GM23338 (cell line): ENCODE results near the gene BNIP1. TPM values are rescaled to one million over a fixed set of nuclear protein-coding genes. Genes with fewer than 3 reads are reported as not detected.

Experiments
- ATAC-seq: fragments of 200-7000 bp; cut with Tn5 transposase; 3 replicates; pipeline ENCODE4 v1.9.1; 2020
- DNase-seq: peaks from one replicate; pipeline ENCODE4 v3.0.0-alpha.2; 2015; ENCODE audit warnings: low spot score
- H2AFZ ChIP-seq: fragments of 200-600 bp; sonication (generic); 2 replicates; pipeline ENCODE4 v1.8.0; 2016; ENCODE audit warnings: antibody characterized with exemption, mild to moderate bottlenecking, moderate library complexity
- H3F3A ChIP-seq: fragments of 200-600 bp; sonication (generic); replicated peaks from 2 replicates; pipeline ENCODE4 v1.8.0; 2017; ENCODE audit warnings: antibody characterized with exemption, mixed run types, low read depth
- H3K27ac ChIP-seq: fragments of 200-600 bp; sonication (generic); 2 replicates; pipeline ENCODE4 v1.6.1; 2016; ENCODE audit warnings: low read depth
- H3K27me3 ChIP-seq: fragments of 200-600 bp; sonication (generic); 2 replicates; pipeline ENCODE4 v1.8.0; 2016; ENCODE audit warnings: mild to moderate bottlenecking, mixed run types, moderate library complexity; ENCODE audit not compliant: insufficient read depth
- H3K36me3 ChIP-seq: fragments of 200-600 bp; sonication (generic); 2 replicates; pipeline ENCODE4 v1.8.0; 2016; ENCODE audit warnings: mild to moderate bottlenecking; ENCODE audit not compliant: insufficient read depth
- H3K4me1 ChIP-seq: fragments of 200-600 bp; sonication (generic); 2 replicates; pipeline ENCODE4 v1.8.0; 2016; ENCODE audit warnings: mild to moderate bottlenecking, moderate library complexity; ENCODE audit not compliant: insufficient read depth
- H3K4me2 ChIP-seq: fragments of 200-600 bp; sonication (generic); 2 replicates; pipeline ENCODE4 v1.7.1; 2017; ENCODE audit warnings: mixed run types
- H3K4me3 ChIP-seq: fragments of 200-600 bp; sonication (generic); 2 replicates; pipeline ENCODE4 v1.6.1; 2016; ENCODE audit warnings: mixed run types
- H3K79me2 ChIP-seq: fragments of 200-600 bp; sonication (generic); replicated peaks from 2 replicates; pipeline ENCODE4 v1.8.0; 2017; ENCODE audit warnings: mild to moderate bottlenecking; ENCODE audit not compliant: insufficient read depth
- H3K9me2 ChIP-seq: fragments of 200-600 bp; sonication (generic); 2 replicates; pipeline ENCODE4 v1.8.0; 2017; ENCODE audit not compliant: insufficient read depth
- H4K20me1 ChIP-seq: fragments of 200-600 bp; sonication (generic); replicated peaks from 2 replicates; pipeline ENCODE4 v1.8.0; 2017; ENCODE audit warnings: mild to moderate bottlenecking; ENCODE audit not compliant: insufficient read depth
- H3K27ac Mint-ChIP-seq: 2 replicates; pipeline ENCODE4 v1.8.0; 2020; ENCODE audit warnings: inconsistent platforms, mild to moderate bottlenecking, moderate library complexity, mixed read lengths
- H3K27me3 Mint-ChIP-seq: 3 replicates; pipeline ENCODE4 v1.8.0; 2022; ENCODE audit warnings: low read depth, mild to moderate bottlenecking, moderate library complexity, mixed read lengths, inconsistent platforms; ENCODE audit not compliant: insufficient read depth, poor library complexity
- H3K36me3 Mint-ChIP-seq: 3 replicates; pipeline ENCODE4 v1.8.0; 2021; ENCODE audit warnings: low read depth, mild to moderate bottlenecking, inconsistent platforms, moderate library complexity, mixed read lengths
- H3K4me1 Mint-ChIP-seq: 3 replicates; pipeline ENCODE4 v1.8.0; 2020; ENCODE audit warnings: mild to moderate bottlenecking, inconsistent platforms, mixed read lengths
- H3K4me3 Mint-ChIP-seq: 3 replicates; pipeline ENCODE4 v1.8.0; 2021; ENCODE audit warnings: moderate library complexity, mild to moderate bottlenecking, inconsistent platforms, mixed read lengths
- H3K9me3 Mint-ChIP-seq: 3 replicates; pipeline ENCODE4 v1.8.0; 2020; ENCODE audit warnings: moderate library complexity, mild to moderate bottlenecking, inconsistent platforms, mixed read lengths
- CREB1 ChIP-seq: fragments of 250-450 bp; sonication (Bioruptor Pico); IDR thresholded peaks from 2 replicates; pipeline ENCODE4 v1.5.0; 2020; ENCODE audit warnings: low read depth, mild to moderate bottlenecking, moderate library complexity
- ETS1 ChIP-seq: IDR thresholded peaks from 2 replicates; pipeline ENCODE4 v1.6.1; 2016; ENCODE audit warnings: antibody characterized with exemption
- EZH2 ChIP-seq: fragments of 200-600 bp; sonication (generic); IDR thresholded peaks from one replicate; pipeline ENCODE4 v1.8.0; 2017; ENCODE audit warnings: antibody characterized with exemption, mild to moderate bottlenecking, low read depth; ENCODE audit not compliant: unreplicated experiment
- EZH2phosphoT487 ChIP-seq: fragments of 200-600 bp; sonication (generic); IDR thresholded peaks from one replicate; pipeline ENCODE4 v1.8.1; 2018; ENCODE audit warnings: antibody characterized with exemption; ENCODE audit not compliant: unreplicated experiment
- JUNB ChIP-seq: IDR thresholded peaks from one replicate; pipeline ENCODE4 v1.6.1; 2016; ENCODE audit warnings: antibody characterized with exemption; ENCODE audit not compliant: unreplicated experiment
- NANOG ChIP-seq: IDR thresholded peaks from 2 replicates; pipeline ENCODE4 v1.6.1; 2016; ENCODE audit warnings: antibody characterized with exemption, borderline replicate concordance
- POLR2AphosphoS5 ChIP-seq: IDR thresholded peaks from 2 replicates; pipeline ENCODE4 v1.6.1; 2016; ENCODE audit warnings: antibody characterized with exemption, low read depth
- REST ChIP-seq: IDR thresholded peaks from one replicate; pipeline ENCODE4 v1.6.1; 2018; ENCODE audit warnings: antibody characterized with exemption; ENCODE audit not compliant: unreplicated experiment
- STAT1 ChIP-seq: IDR thresholded peaks from one replicate; pipeline ENCODE4 v1.6.1; 2016; ENCODE audit warnings: antibody characterized with exemption; ENCODE audit not compliant: unreplicated experiment
- ZNF114 ChIP-seq: fragments of 250-450 bp; sonication (Bioruptor Pico); IDR thresholded peaks from 2 replicates; pipeline ENCODE4 v1.5.0; 2020; ENCODE audit warnings: mild to moderate bottlenecking, moderate library complexity
- ZNF331 ChIP-seq: fragments of 250-450 bp; sonication (Bioruptor Pico); IDR thresholded peaks from 2 replicates; pipeline ENCODE4 v1.5.0; 2020; ENCODE audit warnings: low read depth, mild to moderate bottlenecking, moderate library complexity
- polyA plus RNA-seq: library from polyadenylated mRNA; unstranded; fragments of >200 nt; fragmentation: Nextera tagmentation; extraction: Ambion mirVana; gene quantifications from 2 replicates; pipeline ENCODE4 v1.2.1, GENCODE V29; 2016
- total RNA-seq: library from RNA; depleted of rRNA; stranded (reverse); fragments of >200 nt; shearing (Covaris generic); gene quantifications from 2 replicates; pipeline ENCODE4 v1.2.3, GENCODE V29; 2014
- TF ChIP-seq, protein P1 (sequence below), 2 experiments: fragments of 200-600 bp in 1 of 2; sonication (generic) in 1 of 2; conservative IDR thresholded peaks; 2 replicates each; pipeline versions ENCODE4 v1.5.1 to v1.6.1; 2016 to 2017; ENCODE audit warnings: antibody characterized with exemption in 2 of 2, low read depth in 2 of 2, mild to moderate bottlenecking in 2 of 2, moderate library complexity in 1 of 2
- TF ChIP-seq, protein P2 (sequence below): fragments of 250-450 bp; sonication (Bioruptor Pico); IDR thresholded peaks from 2 replicates; pipeline ENCODE4 v1.5.0; 2020; ENCODE audit warnings: mild to moderate bottlenecking, moderate library complexity

The BNIP1 gene
- total and polyA plus RNA-seq, 2 experiments from 2014 or later: 12.1 to 17.0 TPM

GRCh38 chr5:173161148-173161547 lies 16.8 kb downstream of the BNIP1 start:
- peaks cover 14% of the 10 kb centered on the region; the same call in 2 of the 3 replicates for H3K36me3 Mint-ChIP-seq
- H3K27me3 ChIP-seq: no peaks in the 10 kb centered on the region
- no peak for ATAC-seq
- no peaks in the 10 kb centered on the region for H3F3A ChIP-seq
- H3K36me3 ChIP-seq: peaks cover 4% of the 10 kb centered on the region; the same call in 1 of the 2 replicates
- H3K79me2 ChIP-seq: no peaks in the 10 kb centered on the region
- no peak overlapping the region for H3K27ac Mint-ChIP-seq
- no peaks in the 10 kb centered on the region for H3K4me1 Mint-ChIP-seq
- TF ChIP-seq JUNB (no peak), ETS1 (no peak), ZNF331 (CRISPR knock-in tag) (no peak), EZH2 (no peak), REST (no peak), CREB1 (CRISPR knock-in tag) (no peak), POLR2AphosphoS5 (no peak), ZNF114 (CRISPR knock-in tag) (no peak), NANOG (no peak), EZH2phosphoT487 (no peak), STAT1 (no peak)
- TF ChIP-seq, protein P1, sequence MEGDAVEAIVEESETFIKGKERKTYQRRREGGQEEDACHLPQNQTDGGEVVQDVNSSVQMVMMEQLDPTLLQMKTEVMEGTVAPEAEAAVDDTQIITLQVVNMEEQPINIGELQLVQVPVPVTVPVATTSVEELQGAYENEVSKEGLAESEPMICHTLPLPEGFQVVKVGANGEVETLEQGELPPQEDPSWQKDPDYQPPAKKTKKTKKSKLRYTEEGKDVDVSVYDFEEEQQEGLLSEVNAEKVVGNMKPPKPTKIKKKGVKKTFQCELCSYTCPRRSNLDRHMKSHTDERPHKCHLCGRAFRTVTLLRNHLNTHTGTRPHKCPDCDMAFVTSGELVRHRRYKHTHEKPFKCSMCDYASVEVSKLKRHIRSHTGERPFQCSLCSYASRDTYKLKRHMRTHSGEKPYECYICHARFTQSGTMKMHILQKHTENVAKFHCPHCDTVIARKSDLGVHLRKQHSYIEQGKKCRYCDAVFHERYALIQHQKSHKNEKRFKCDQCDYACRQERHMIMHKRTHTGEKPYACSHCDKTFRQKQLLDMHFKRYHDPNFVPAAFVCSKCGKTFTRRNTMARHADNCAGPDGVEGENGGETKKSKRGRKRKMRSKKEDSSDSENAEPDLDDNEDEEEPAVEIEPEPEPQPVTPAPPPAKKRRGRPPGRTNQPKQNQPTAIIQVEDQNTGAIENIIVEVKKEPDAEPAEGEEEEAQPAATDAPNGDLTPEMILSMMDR (conservative IDR thresholded peaks at IDR 0.05; ENCODE audit: low read depth in 2 of 2): no peak
- TF ChIP-seq, protein P2, sequence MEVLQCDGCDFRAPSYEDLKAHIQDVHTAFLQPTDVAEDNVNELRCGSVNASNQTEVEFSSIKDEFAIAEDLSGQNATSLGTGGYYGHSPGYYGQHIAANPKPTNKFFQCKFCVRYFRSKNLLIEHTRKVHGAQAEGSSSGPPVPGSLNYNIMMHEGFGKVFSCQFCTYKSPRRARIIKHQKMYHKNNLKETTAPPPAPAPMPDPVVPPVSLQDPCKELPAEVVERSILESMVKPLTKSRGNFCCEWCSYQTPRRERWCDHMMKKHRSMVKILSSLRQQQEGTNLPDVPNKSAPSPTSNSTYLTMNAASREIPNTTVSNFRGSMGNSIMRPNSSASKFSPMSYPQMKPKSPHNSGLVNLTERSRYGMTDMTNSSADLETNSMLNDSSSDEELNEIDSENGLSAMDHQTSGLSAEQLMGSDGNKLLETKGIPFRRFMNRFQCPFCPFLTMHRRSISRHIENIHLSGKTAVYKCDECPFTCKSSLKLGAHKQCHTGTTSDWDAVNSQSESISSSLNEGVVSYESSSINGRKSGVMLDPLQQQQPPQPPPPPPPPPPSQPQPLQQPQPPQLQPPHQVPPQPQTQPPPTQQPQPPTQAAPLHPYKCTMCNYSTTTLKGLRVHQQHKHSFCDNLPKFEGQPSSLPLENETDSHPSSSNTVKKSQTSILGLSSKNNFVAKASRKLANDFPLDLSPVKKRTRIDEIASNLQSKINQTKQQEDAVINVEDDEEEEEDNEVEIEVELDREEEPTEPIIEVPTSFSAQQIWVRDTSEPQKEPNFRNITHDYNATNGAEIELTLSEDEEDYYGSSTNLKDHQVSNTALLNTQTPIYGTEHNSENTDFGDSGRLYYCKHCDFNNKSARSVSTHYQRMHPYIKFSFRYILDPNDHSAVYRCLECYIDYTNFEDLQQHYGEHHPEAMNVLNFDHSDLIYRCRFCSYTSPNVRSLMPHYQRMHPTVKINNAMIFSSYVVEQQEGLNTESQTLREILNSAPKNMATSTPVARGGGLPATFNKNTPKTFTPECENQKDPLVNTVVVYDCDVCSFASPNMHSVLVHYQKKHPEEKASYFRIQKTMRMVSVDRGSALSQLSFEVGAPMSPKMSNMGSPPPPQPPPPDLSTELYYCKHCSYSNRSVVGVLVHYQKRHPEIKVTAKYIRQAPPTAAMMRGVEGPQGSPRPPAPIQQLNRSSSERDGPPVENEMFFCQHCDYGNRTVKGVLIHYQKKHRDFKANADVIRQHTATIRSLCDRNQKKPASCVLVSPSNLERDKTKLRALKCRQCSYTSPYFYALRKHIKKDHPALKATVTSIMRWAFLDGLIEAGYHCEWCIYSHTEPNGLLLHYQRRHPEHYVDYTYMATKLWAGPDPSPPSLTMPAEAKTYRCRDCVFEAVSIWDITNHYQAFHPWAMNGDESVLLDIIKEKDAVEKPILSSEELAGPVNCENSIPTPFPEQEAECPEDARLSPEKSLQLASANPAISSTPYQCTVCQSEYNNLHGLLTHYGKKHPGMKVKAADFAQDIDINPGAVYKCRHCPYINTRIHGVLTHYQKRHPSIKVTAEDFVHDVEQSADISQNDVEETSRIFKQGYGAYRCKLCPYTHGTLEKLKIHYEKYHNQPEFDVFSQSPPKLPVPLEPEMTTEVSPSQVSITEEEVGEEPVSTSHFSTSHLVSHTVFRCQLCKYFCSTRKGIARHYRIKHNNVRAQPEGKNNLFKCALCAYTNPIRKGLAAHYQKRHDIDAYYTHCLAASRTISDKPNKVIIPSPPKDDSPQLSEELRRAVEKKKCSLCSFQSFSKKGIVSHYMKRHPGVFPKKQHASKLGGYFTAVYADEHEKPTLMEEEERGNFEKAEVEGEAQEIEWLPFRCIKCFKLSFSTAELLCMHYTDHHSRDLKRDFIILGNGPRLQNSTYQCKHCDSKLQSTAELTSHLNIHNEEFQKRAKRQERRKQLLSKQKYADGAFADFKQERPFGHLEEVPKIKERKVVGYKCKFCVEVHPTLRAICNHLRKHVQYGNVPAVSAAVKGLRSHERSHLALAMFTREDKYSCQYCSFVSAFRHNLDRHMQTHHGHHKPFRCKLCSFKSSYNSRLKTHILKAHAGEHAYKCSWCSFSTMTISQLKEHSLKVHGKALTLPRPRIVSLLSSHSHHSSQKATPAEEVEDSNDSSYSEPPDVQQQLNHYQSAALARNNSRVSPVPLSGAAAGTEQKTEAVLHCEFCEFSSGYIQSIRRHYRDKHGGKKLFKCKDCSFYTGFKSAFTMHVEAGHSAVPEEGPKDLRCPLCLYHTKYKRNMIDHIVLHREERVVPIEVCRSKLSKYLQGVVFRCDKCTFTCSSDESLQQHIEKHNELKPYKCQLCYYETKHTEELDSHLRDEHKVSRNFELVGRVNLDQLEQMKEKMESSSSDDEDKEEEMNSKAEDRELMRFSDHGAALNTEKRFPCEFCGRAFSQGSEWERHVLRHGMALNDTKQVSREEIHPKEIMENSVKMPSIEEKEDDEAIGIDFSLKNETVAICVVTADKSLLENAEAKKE (CRISPR knock-in tag): no peak
- H3K4me3 Mint-ChIP-seq: no peak overlapping the region
- no peaks in the 10 kb centered on the region for H3K9me3 Mint-ChIP-seq
- peaks cover 6% of the 10 kb centered on the region for H3K27me3 Mint-ChIP-seq
- no peaks in the 10 kb centered on the region for H3K9me2 ChIP-seq
- no peaks in the 10 kb centered on the region for H3K4me1 ChIP-seq
- H4K20me1 ChIP-seq: 0 out of 2 replicates have a peak, but pooled peaks cover 4% of the 10 kb centered on the region
- H3K4me3 ChIP-seq: no peak overlapping the region
- no peak overlapping the region for H2AFZ ChIP-seq
- H3K4me2 ChIP-seq: no peak overlapping the region
- no peak overlapping the region for H3K27ac ChIP-seq
- no peak for DNase-seq
